GM21737 (cell line): ENCODE measurements around the gene YRDC.

ENCODE experiments used
- ATAC-seq: cut with Tn5 transposase; IDR thresholded peaks from one replicate; pipeline ENCODE4 v1.9.1; 2021; ENCODE audit warnings: mild to moderate bottlenecking, moderate library complexity; ENCODE audit not compliant: unreplicated experiment

YRDC gene

DNA sequence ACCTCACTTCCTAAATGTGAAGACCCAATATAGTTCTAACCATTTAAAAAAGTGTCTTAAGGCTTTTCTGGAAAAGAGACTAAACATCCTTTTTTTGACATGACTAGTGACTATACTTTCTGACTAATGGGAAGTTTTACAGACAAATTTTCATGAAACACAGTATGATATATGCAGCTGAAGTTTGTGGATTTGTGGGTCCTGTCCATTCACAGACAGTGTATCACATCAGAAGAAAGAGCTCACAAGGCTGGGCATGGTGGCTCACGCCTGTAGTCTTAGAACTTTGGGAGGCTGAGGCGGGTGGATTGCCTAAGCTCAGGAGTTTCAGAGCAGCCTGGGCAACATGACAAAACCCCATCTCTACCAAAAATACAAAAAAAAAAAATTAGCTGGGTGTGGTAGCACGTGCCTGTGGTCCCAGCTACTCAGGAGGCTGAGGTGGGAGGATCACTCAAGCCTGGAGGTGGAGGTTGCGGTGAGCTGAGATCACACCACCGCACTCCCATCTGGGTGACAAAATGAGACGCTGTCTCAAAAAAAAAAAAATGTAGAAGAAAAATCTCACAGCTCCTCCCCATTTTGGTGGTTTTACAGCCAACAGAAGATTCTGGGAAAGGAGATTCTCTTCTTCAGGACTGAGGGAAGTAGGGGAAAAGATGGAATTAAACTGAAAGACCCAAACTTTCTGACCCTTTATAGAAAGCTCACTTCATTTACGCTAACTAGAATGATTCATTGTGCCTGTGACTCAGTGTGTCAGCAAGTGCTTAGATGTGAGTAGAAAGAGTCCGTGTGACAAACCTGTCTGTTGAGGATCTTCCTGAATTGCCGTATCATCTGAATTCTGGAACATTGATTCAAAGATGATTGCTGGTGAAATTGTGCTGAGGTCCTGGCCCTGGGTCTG lies 15.2 kb upstream of the YRDC start:
- ATAC-seq, result no peak

DNA sequence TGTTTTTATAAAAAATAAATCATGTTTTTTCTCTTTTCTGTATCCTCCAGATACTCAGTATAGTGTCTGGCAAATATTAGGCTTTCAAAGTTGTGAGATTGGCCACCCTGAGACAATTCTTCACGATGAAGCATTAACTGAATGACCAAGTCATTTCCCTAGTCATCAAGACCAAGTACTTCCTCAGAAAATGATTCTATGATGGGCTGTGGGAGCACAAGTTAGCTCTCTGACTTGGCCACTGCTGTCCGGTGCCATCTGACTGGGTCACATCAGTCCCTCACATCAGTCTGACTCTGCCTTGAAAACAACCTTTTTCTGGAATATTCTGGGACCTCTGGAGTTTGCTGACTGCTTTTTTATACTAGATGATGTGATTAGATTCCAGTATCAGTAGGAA lies 13.5 kb upstream of the YRDC start:
- ATAC-seq, result no peak

DNA sequence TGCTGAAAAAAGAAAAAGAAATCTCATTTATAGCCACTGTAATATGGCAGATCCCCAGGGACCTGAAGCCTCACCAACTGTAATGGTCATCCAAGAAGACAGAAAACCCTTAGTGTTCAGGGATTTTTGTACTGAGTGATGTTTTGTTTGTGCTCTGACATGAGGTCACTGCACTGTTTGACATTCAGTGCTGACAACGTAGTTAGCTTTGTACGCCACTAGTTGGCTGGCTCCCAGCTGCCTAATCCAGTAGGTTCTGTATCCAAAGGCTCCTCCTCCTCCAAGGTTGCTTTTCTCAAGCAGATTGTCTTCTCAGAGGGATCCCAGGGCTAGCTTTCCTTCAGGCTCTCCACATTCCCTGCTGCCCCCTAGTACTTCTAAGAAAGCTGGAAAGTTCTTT lies 9.5 kb upstream of the YRDC start:
- ATAC-seq, result no peak

DNA sequence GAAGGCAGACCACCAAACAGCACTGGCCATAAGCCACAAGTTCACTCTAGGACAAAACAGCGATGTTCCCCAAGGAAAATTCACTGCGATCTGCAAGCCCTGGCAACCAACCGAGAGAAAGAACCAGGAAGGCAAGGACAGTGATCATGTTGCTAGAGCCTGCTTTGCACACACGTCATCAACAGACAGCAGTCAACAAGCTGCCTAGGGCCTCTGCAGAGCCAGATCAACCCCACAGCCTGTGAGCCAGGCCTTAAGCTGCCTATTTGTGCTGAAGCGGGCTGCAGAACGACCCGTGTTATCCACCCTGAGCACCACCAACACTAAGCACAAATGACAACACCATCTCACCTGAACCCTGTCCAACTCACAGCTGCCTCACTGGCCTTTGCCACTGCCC lies 6.2 kb upstream of the YRDC start:
- no peak for ATAC-seq

DNA sequence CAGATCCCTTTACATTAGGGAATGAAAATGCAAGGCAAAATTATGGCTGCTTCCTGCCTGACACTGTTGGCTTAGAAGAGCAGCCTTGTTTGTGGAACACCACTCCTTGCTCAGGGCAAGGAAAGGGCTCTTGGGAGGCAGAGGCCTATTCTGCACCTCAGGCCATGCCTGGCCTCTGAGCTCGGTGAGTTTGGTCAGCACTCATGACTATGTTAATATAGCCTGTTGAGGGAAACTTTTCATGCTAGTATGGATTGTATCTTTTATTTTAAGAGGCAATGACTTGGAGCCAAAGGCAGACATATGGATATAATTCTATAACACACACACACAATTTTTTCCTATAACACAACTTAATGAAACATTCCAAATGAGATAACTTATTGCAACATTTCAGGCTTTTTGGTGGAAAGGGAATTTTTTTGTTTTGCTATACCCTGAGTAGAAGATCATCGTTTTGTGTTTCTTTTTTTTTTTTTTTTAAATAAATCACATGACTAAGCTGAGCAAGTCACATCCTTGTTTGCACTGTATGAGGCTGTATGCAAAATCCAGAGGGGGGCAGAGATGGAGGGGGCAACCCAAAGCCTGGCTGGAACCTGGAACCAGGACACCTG lies 5.6 kb upstream of the YRDC start:
- ATAC-seq, result no peak

DNA sequence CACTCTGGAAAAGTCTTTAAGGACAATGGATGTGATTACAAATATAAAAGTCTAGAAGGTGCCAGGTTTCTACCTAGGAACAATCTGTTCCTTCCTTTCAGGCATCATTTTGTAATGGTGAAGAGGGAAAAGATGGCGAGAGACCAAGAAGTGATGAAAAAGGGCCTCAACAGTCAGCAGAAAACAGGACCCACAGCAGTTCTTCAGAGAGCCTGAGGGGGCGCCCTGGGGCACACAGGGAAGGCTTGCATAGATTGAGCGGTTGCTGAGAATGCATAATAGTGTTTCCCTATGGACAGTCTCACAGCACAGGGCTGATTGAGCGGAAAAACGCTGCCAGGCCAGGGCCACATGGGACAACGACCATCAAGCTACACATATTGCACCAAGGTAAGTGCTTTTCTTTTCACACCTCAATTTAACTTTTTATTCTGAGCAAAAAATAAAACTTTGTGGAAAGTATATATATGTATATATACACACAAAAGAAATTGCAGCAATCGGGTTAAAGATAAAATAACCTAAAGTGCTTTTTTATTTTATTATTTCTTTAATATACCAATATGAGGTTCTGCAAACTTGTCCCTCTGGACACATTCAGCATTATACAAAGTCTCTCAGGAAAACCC lies 3.1 kb upstream of the YRDC start:
- ATAC-seq, result no peak

DNA sequence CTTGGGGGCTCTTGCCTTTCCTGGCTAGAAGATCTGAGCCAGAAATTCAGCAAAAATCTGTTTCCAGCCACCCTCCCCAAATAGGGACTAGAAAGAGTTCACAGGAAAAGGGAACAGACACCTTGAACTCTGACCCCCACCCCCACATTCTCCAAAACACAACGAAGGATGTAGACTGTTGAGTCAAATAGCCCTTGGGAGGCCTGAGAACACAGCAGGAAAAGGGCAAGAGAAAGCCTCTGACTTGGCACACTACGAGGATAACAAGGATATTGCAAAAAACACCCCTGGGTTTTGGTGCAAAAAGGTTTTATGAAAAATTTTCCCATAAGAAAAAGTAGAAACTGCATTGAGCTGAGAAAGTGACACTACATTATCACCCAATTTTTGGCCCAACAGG lies 1.9 kb upstream of the YRDC start:
- ATAC-seq, result no peak

DNA sequence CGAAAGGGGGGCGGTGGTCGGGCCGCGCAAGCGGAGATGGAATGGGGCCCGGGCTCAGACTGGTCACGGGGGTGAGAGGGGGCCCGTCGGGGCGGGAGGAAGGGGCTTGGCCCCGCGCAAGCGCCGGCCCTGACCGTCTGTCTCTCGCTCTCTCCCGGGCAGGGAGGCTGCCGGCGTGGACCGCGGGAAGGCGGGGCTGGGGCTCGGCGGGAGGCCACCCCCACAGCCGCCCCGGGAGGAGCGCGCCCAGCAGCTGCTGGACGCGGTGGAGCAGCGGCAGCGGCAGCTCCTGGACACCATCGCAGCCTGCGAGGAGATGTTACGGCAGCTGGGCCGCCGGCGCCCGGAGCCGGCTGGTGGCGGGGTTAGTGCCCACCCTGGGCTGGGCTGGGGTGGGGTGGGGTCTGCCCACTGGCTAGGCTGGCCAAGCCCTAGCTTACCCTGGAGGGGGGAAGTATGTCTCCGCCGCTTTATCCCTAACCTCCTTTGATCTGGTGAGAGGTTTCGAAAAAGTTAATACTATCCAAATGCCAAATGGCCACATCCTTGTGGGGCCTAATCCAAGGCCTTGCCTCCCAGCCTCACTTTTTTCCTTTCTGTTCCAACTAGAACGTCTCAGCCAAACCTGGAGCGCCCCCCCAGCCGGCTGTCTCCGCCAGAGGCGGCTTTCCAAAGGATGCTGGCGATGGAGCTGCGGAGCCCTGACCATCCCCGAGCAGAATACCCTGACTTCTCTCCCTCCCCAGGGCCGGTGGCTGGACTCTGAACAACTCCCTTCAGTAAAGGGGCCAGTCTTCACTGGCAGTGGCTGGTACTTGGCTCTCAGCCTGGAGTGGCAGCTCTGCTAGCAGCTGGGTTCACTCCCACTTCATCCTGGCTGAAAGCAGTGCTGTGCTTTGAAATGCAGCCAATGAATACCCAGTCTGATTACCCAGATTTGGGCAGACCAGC lies 636 bp upstream of the YRDC start:
- peak; percentile 32 for ATAC-seq

DNA sequence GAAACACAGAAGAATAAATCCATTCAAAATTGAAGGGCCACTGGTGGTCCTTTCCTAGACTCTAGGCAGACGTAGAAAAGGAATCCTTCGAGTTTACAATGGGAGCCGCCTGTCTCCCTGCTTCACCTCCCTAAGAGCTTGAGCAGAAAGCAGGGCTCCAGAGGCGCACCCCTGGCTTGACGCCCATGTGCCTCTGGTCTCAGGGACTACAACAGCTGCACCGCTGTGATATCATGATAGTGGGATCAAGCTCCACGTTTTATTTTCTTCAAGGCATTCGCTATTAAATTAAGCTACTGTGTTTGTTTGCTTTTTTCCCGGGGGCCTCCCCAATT lies 821 bp downstream of the YRDC start:
- no peak for ATAC-seq

DNA sequence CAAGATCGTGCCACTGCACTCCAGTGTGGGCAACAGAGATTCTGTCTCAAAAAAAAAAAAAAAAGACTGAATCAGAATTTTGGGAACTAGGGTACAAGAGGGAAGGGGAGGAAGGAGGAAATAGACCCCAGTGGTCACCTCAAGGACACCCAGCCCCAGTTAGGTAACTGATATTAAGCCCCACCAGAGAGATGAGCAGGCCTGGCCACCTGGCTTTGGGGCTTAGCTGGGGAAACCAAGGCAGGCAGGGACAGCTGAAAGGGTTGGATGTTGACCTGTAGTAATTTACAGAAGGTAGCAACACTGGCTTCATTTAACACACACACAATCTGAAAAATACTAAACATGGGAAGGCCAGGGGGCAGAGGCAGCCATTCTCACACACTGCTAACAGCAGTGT lies 5.6 kb downstream of the YRDC start:
- no peak for ATAC-seq

DNA sequence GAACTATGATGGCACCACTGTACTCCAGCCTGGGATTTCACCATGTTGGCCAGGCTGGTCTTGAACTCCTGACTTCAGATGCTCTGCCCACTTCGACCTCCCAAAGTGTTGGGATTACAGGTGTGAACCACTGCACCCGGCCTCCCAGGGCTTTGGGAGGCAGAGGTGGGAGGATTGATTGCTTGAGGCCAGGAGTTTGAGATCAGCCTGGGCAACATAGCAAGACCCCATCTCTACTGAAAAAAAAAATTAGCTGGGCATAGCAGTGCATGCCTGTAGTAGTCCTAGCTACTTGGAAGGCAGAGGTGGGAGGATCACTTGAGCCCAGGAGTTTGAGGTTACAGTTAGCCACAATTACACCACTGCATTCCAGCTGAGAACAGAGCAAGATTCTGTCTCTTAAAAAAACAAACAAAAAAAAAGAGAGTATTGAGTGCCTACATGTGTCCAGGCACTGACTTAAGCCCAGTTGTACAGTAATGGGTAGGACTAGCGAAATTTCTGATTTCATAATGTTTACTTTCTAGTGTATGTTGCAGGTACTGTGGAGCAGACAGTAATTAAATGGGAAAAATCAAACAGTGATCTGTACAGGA lies 10.2 kb downstream of the YRDC start:
- no peak for ATAC-seq

DNA sequence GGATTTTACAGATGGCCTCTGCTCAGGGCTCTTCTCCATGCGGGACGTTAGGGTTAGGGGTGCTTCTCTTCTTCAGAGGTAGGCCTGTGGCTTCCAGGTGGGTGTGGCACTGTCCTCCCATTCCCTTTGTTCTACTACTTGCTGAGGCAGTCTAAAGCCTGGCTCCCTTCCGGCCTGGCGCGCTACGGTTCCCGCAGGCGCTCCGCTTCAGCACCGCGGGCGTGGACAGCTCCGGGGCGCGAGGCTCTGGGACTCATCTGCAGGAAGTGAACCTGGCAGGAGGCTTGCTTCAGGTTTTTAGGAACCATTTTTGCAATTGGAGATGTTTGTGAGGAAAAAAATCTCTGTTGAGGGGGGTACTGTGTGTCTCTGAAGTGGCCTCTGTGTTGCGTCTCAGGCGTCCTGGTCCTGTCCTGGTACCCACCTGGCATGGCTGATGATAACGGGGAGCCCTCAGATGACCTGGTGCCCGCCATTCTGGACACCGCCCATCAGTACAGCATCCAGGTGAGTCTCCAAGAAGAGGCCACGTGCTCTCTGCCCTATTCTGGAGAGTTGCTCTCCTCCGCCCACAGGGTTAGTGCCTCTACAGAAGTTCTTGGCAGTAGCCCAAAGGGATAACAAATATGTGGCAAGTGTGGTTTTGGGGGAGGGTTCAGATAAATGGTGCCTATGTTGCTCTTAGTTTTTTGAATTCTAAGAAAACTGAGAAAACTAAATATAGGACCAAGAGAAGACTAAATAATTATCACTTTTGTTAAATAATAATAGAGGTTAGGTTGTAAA lies 12.5 kb downstream of the YRDC start:
- ATAC-seq, result no peak

DNA sequence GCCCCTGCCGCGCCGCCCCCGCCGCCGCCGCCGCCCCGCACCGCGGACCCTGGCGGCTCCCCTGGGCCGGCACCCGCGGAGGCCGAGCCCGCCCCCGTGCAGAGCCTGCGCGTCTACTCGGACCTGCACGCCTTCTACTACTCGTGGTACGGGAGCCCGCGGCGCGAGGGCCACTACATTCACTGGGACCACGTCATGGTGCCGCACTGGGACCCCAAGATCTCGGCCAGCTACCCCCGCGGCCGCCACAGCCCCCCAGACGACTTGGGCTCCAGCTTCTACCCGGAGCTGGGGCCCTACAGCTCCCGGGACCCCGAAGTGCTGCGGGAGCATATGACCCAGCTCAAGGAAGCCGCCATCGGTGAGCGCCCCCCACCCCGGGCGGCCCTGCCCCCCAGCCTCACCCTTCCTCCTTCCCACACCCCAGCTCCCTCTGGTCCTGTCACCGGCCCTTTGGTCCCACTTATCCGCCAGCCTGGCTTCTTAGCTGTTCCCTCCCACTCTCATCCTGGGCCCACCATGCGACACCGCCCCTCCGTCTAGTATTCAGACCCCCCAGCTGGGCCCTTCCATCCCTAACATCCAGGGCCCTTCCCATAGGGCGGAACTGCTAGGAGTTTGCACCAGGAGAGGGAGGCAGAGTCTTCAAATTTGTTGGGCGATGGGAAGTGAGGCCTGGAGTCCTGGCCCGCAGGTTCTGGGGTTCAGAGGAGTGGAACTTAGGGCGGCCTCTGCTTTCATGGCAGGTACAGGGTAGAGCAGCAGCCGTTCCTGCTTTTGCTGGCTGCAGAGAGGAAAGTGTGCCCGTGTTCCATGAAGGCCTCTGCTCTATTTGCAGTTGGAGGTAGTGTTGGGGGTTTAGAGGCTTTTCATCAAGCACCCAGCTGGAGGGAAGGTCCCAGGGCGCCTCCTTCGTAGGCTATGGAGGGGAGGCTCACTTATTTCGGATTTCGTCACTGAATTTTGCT lies 13.4 kb downstream of the YRDC start:
- no peak for ATAC-seq

DNA sequence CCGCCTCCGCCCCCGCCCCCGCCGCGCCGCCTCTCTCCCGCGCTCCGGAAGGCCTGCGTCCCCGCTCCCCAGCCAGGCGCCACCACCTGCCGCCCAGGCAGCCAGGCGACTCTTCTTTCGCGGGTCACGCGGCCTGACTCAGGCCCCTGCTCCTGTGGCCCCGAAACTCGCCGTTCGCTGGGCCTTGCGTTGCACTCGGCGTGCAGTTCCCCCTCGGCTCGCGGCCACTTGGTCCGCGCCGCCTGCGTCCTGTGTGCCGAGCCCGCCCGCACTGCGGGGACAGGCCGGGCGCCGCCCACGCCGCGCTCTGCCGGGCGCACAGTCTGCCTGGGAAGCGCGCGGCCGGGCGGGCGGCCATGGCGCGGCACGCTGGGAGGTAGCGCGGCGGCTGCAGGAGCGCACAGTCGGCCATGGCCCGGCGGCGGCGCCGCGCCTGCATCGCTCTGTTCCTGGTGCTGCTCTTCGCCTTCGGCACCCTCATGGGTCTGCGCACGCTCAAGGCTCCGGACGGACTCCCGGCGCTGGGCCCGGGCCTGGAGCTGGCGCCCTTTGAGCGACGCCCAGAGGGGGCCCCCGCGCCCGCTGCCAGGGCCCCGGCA lies 14.1 kb downstream of the YRDC start, which contains the start of gene MANEAL:
TSS of gene MANEAL (plus strand) at position 75 of the 599 bp plus-strand sequence. CDS start at position 411, 336 bp downstream.
- ATAC-seq, result no peak

DNA sequence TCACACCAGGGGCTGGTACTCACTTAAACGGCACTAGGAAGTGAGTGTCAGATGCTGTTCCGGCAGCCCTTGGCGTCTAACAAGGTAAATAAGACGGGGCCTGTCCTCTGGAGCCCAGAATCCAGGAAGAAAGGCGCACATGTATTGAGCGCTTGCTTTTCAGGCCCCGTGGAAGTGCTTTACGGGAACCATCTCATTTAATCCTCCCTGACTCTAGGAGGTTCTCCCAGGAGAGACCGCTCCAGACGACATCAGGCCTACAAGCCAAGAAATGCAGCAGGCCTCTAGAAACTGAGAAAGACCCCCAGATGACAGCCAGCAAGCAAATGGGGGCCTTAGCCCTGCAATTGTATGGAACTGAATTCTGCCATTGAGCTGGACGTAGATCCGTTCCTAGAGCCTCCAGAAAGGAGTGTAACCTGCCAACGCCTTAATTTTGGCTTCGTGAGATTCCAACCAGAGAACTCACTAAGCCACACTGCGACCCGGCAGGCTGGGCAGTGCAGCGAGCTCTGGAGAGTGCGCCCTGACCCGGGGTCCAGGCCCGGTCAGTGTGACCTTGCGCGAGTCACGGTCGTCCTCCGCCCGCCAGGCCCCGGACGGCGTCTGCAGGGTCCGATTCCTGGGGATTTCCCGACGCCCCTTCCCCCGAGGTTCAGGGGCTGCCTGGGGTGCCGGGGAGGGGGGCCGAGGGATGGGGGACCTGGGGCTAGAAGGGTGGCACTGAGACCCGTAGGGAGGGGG lies 14.9 kb downstream of the YRDC start:
- no peak for ATAC-seq

DNA sequence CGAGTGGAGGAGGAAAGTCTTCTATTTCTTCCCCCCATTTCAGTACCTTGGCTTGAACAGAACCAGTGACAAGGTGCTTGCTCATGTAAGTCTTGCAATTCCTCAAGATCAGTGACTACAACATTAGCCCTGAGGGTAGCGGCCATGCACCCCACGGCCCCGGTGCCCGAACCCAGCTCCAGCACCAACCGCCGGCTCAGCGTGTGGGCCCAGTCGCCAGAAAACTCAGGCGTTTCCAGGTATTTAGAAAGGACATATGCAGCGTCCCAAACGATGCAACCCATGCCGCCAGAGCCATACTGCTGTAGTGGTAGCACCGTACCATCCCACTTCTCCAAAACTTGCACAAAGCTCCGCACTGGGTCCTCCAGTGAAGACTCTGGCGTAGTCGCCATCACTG lies 25.5 kb downstream of the YRDC start:
- ATAC-seq, result no peak

DNA sequence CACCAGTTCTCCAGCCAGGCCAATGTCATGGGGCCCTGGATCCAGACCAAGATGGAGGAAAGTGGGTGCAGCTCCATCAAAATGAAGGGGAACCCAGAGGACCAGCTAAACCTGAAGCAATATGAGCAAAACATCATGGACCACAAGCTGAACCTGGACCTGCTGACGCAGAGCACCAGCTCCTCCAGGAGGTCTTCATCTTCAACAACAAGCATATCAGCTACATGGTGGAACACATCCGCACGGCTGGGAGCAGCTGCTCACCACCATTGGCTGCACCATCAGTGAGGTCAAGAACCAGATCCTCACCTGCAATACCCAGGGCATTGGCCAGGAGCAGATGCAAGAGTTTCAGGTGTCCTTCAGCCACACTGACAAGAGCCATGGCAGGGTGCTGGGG lies 29.4 kb downstream of the YRDC start:
- ATAC-seq, result no peak
